H1 (cell line): ENCODE data around the gene RIT2. TPM values are rescaled to one million over a fixed set of nuclear protein-coding genes. Genes with fewer than 3 reads are reported as not detected.

Source experiments
- CTCF ChIA-PET: fragments of 300-600 bp; sonication (Branson Sonifier 250); formaldehyde crosslinking; loops from one replicate; lab custom pipeline; 2021; ENCODE audit not compliant: partially characterized antibody; lab: Charles Lee
- POLR2A ChIA-PET: fragments of 300-600 bp; sonication (Branson Sonifier 250); formaldehyde crosslinking; loops from one replicate; lab custom pipeline; 2021; ENCODE audit warnings: inconsistent platforms; ENCODE audit not compliant: partially characterized antibody; lab: Charles Lee
- DNase-seq, 2 experiments: peaks; one replicate each; pipeline versions ENCODE4 v3.0.0 to v3.0.0-alpha.2; 2010 to 2022; ENCODE audit warnings: low spot score in 2 of 2, low read depth in 1 of 2, mixed read lengths in 1 of 2
- FAIRE-seq: peaks from 2 replicates; lab custom pipeline; 2011; peaks lifted over from hg19 to GRCh38; lab: Jason Lieb, UNC
- H2AFZ ChIP-seq: 2 replicates; pipeline ENCODE4 v1.8.1; 2012; ENCODE audit warnings: low read length, inconsistent platforms
- H2AK5ac ChIP-seq: 2 replicates; pipeline ENCODE4 v1.6.1; 2013; ENCODE audit warnings: low read depth, low read length
- H2BK120ac ChIP-seq: replicated peaks from 2 replicates; pipeline ENCODE3; 2013; ENCODE audit warnings: low read depth, low read length, inconsistent platforms
- H2BK12ac ChIP-seq: 2 replicates; pipeline ENCODE4 v1.6.1; 2013; ENCODE audit warnings: low read depth, low read length
- H2BK15ac ChIP-seq: 2 replicates; pipeline ENCODE4 v1.6.1; 2013; ENCODE audit warnings: low read length
- H2BK20ac ChIP-seq: 2 replicates; pipeline ENCODE4 v1.6.1; 2013; ENCODE audit warnings: low read length
- H2BK5ac ChIP-seq: 2 replicates; pipeline ENCODE4 v1.6.1; 2013; ENCODE audit warnings: low read depth, low read length
- H3K14ac ChIP-seq: 2 replicates; pipeline ENCODE4 v1.6.1; 2013; ENCODE audit warnings: inconsistent platforms; ENCODE audit not compliant: insufficient read length
- H3K18ac ChIP-seq: 2 replicates; pipeline ENCODE4 v1.6.1; 2013; ENCODE audit warnings: low read length; ENCODE audit errors: extremely low read depth
- H3K23ac ChIP-seq: 2 replicates; pipeline ENCODE4 v1.6.1; 2013; ENCODE audit warnings: inconsistent platforms; ENCODE audit not compliant: insufficient read length
- H3K23me2 ChIP-seq: 2 replicates; pipeline ENCODE4 v1.6.1; 2013; ENCODE audit warnings: low read depth, low read length
- H3K27ac ChIP-seq: 2 replicates; pipeline ENCODE4 v1.6.1; 2011; ENCODE audit warnings: low read depth, low read length, inconsistent platforms
- H3K27me3 ChIP-seq, 4 experiments: replicated peaks in 1 of 4; 1 replicate in 1 of 4; 2 replicates in 3 of 4; pipeline versions ENCODE4 v1.6.1 to v1.8.1; 2011 to 2013; ENCODE audit warnings: low read length in 3 of 4, mild to moderate bottlenecking in 3 of 4, inconsistent platforms in 2 of 4, mixed read lengths in 2 of 4, moderate library complexity in 1 of 4; ENCODE audit not compliant: control insufficient read depth in 3 of 4, insufficient read depth in 3 of 4; ENCODE audit errors: extremely low read depth in 1 of 4
- H3K36me3 ChIP-seq, 4 experiments: 2 replicates each; pipeline versions ENCODE4 v1.6.1 to v1.8.1; 2011 to 2013; ENCODE audit warnings: mild to moderate bottlenecking in 4 of 4, low read length in 3 of 4, moderate library complexity in 2 of 4, control low read depth in 1 of 4, inconsistent platforms in 1 of 4; ENCODE audit not compliant: insufficient read depth in 4 of 4, control insufficient read depth in 2 of 4
- H3K4ac ChIP-seq: replicated peaks from 2 replicates; pipeline ENCODE3; 2013; ENCODE audit warnings: low read length, low read depth, mixed read lengths, inconsistent platforms; ENCODE audit not compliant: insufficient read length
- H3K4me1 ChIP-seq, 4 experiments: replicated peaks in 1 of 4; 1 replicate in 1 of 4; 2 replicates in 3 of 4; pipeline versions ENCODE4 v1.6.1 to v1.8.1; 2011 to 2013; ENCODE audit warnings: low read length in 3 of 4, inconsistent platforms in 2 of 4, mixed read lengths in 1 of 4; ENCODE audit not compliant: insufficient read depth in 4 of 4, control insufficient read depth in 3 of 4
- H3K4me2 ChIP-seq, 2 experiments: 2 replicates each; pipeline versions ENCODE4 v1.6.1 to v1.8.1; 2011 to 2013; ENCODE audit warnings: low read depth in 2 of 2, low read length in 2 of 2, control low read depth in 1 of 2, inconsistent platforms in 1 of 2, mild to moderate bottlenecking in 1 of 2; ENCODE audit not compliant: insufficient read depth in 1 of 2
- H3K4me3 ChIP-seq, 4 experiments: fragments of 200-600, 300-600 bp in 1 of 4; sonication (generic), shearing (Covaris generic), sonication (Bioruptor Twin) in 1 of 4; 2 replicates each; pipeline versions ENCODE4 v1.5.1 to v1.8.1; 2011 to 2016; ENCODE audit warnings: low read length in 4 of 4, low read depth in 3 of 4, control low read depth in 2 of 4, inconsistent platforms in 2 of 4, mild to moderate bottlenecking in 2 of 4, mixed read lengths in 1 of 4, moderate library complexity in 1 of 4; ENCODE audit not compliant: insufficient read depth in 2 of 4; ENCODE audit errors: extremely low read depth in 1 of 4
- H3K56ac ChIP-seq: replicated peaks from 2 replicates; pipeline ENCODE3; 2013; ENCODE audit warnings: low read depth, mild to moderate bottlenecking, mixed read lengths, low read length, inconsistent platforms; ENCODE audit not compliant: insufficient read length
- H3K79me1 ChIP-seq: 2 replicates; pipeline ENCODE4 v1.6.1; 2013; ENCODE audit warnings: low read depth, low read length, control low read depth
- H3K79me2 ChIP-seq, 2 experiments: 2 replicates each; pipeline versions ENCODE4 v1.6.1 to v1.8.1; 2012 to 2013; ENCODE audit warnings: low read length in 2 of 2, mild to moderate bottlenecking in 2 of 2, inconsistent platforms in 1 of 2; ENCODE audit not compliant: insufficient read depth in 2 of 2, control insufficient read depth in 1 of 2
- H3K9ac ChIP-seq, 4 experiments: replicated peaks in 1 of 4; 1 replicate in 1 of 4; 2 replicates in 3 of 4; pipeline versions ENCODE4 v1.6.1 to v1.8.1; 2011 to 2013; ENCODE audit warnings: low read depth in 3 of 4, low read length in 3 of 4, control low read depth in 2 of 4, mild to moderate bottlenecking in 2 of 4, moderate library complexity in 2 of 4, inconsistent platforms in 1 of 4; ENCODE audit errors: extremely low read depth in 1 of 4
- H3K9me3 ChIP-seq, 2 experiments: 2 replicates each; pipeline versions ENCODE4 v1.6.1 to v1.8.1; 2012 to 2013; ENCODE audit warnings: mild to moderate bottlenecking in 2 of 2, moderate library complexity in 2 of 2, control low read depth in 1 of 2, inconsistent platforms in 1 of 2, low read depth in 1 of 2, low read length in 1 of 2, mixed read lengths in 1 of 2; ENCODE audit not compliant: insufficient read depth in 2 of 2
- H4K20me1 ChIP-seq, 2 experiments: replicated peaks in 1 of 2; 2 replicates each; pipeline versions ENCODE3 to v1.8.1; 2011 to 2013; ENCODE audit warnings: inconsistent platforms in 2 of 2, low read length in 2 of 2, mild to moderate bottlenecking in 1 of 2; ENCODE audit not compliant: insufficient read depth in 2 of 2, control insufficient read depth in 1 of 2
- H4K5ac ChIP-seq: 2 replicates; pipeline ENCODE4 v1.6.1; 2013; ENCODE audit warnings: low read length, low read depth, mixed read lengths, inconsistent platforms; ENCODE audit not compliant: insufficient read length
- H4K8ac ChIP-seq: 2 replicates; pipeline ENCODE4 v1.8.0; 2013; ENCODE audit warnings: mild to moderate bottlenecking, moderate library complexity, low read length, inconsistent platforms; ENCODE audit not compliant: insufficient read depth; ENCODE audit errors: extremely low read depth
- H4K91ac ChIP-seq: replicated peaks from 2 replicates; pipeline ENCODE3; 2013; ENCODE audit warnings: low read length, mixed read lengths, inconsistent platforms; ENCODE audit not compliant: insufficient read length
- BCL11A ChIP-seq, 2 experiments: IDR thresholded peaks; one replicate each; pipeline ENCODE4 v1.6.1; 2011; ENCODE audit warnings: low read depth in 2 of 2, low read length in 2 of 2, mild to moderate bottlenecking in 2 of 2
- BRCA1 ChIP-seq: IDR thresholded peaks from 2 replicates; pipeline ENCODE4 v1.6.1; 2012; ENCODE audit warnings: low read depth, low read length, improper control_type of control experiment
- CBX8 ChIP-seq: fragments of 300-800, 300-1000 bp; sonication (generic); IDR thresholded peaks from 2 replicates; pipeline ENCODE4 v1.7.1; 2016; ENCODE audit warnings: low read depth, low read length, borderline replicate concordance
- CHD1 ChIP-seq: IDR thresholded peaks from 2 replicates; pipeline ENCODE4 v1.6.1; 2012; ENCODE audit warnings: low read depth, low read length, improper control_type of control experiment
- GTF2F1 ChIP-seq: IDR thresholded peaks from 2 replicates; pipeline ENCODE4 v1.6.1; 2012; ENCODE audit warnings: low read depth, low read length, improper control_type of control experiment, borderline replicate concordance
- JUND ChIP-seq: IDR thresholded peaks from 2 replicates; pipeline ENCODE4 v1.6.1; 2011; ENCODE audit warnings: mild to moderate bottlenecking, improper control_type of control experiment, low read length
- KDM4A ChIP-seq: IDR thresholded peaks from one replicate; pipeline ENCODE4 v1.7.1; 2012; ENCODE audit warnings: low read depth, mild to moderate bottlenecking, moderate library complexity, low read length, inconsistent platforms; ENCODE audit not compliant: severe bottlenecking
- POU5F1 ChIP-seq: IDR thresholded peaks from 2 replicates; pipeline ENCODE4 v1.6.1; 2011; ENCODE audit warnings: low read depth, mild to moderate bottlenecking, low read length, moderate library complexity
- RAD21 ChIP-seq, 2 experiments: IDR thresholded peaks in 1 of 2; conservative IDR thresholded peaks in 1 of 2; 2 replicates each; pipeline ENCODE4 v1.6.1; 2011; ENCODE audit warnings: low read depth in 2 of 2, low read length in 2 of 2, improper control_type of control experiment in 1 of 2, inconsistent platforms in 1 of 2, mild to moderate bottlenecking in 1 of 2, moderate library complexity in 1 of 2
- RBBP5 ChIP-seq: IDR thresholded peaks from 2 replicates; pipeline ENCODE4 v1.7.1; 2012; ENCODE audit warnings: low read depth, mild to moderate bottlenecking, inconsistent platforms, low read length, moderate library complexity, borderline replicate concordance
- RFX5 ChIP-seq: IDR thresholded peaks from 2 replicates; pipeline ENCODE4 v1.6.1; 2011; ENCODE audit warnings: low read depth, low read length, improper control_type of control experiment, borderline replicate concordance
- SIRT6 ChIP-seq: IDR thresholded peaks from one replicate; pipeline ENCODE4 v1.7.1; 2012; ENCODE audit warnings: low read length, inconsistent platforms
- SP2 ChIP-seq: IDR thresholded peaks from 2 replicates; pipeline ENCODE4 v1.6.1; 2012; ENCODE audit warnings: mild to moderate bottlenecking, low read length, inconsistent platforms
- TAF7 ChIP-seq: optimal IDR thresholded peaks from 2 replicates; pipeline ENCODE3; 2011; ENCODE audit warnings: low read depth, mild to moderate bottlenecking, inconsistent platforms, low read length, moderate library complexity, borderline replicate concordance
- TEAD4 ChIP-seq: IDR thresholded peaks from 2 replicates; pipeline ENCODE4 v1.6.1; 2012; ENCODE audit warnings: low read depth, low read length, inconsistent platforms, mixed read lengths
- WGBS, 2 experiments: shearing (Covaris generic) in 1 of 2; methylation state at CpG; one replicate each; pipeline versions ENCODE4 v1.1.6 to v1.1.7; 2013 to 2015; ENCODE audit warnings: low lambda C conversion rate in 2 of 2, mixed read lengths in 2 of 2, inconsistent platforms in 1 of 2, low coverage in 1 of 2, missing lambda C conversion rate in 1 of 2; ENCODE audit not compliant: insufficient replicate concordance in 2 of 2, insufficient coverage in 1 of 2, insufficient read length in 1 of 2; ENCODE audit errors: extremely low coverage in 1 of 2, missing lambda C conversion rate in 1 of 2; 5-methylcytosine and 5-hydroxymethylcytosine counted together
- polyA plus RNA-seq, 7 experiments: library from polyadenylated mRNA; depleted of rRNA in 3 of 7; stranded (reverse) in 5 of 7; unstranded in 2 of 7; fragments of >200 nt in 5 of 7; fragments of 200-250 nt in 2 of 7; gene quantifications; 1 replicate in 5 of 7; 2 replicates in 1 of 7; 4 replicates in 1 of 7; pipeline versions ENCODE4 v1.2.1 to v1.2.3, GENCODE V29; 2011 to 2013; ENCODE audit warnings: missing spikeins in 2 of 7, mixed read lengths in 2 of 7
- total RNA-seq: library from RNA; stranded (reverse); fragmentation: NEBNext Ultra II Directional; extraction: Animal tissue kit (Norgen Biotek cat#: 25700); gene quantifications from 2 replicates; pipeline ENCODE4 v1.2.1, GENCODE V29; 2021

RIT2 gene
- total and polyA plus RNA-seq, 2 of the 8 experiments (the other 6 are each of a cell fraction or from before 2014, with no cell fraction given), result 0.67 to 3.2 TPM

- Histone ChIP-seq H2BK120ac (no peak overlapping the region), H3K36me3 (no peaks in the 10 kb centered on the region), H4K5ac (no peak overlapping the region), H3K56ac (no peak overlapping the region), H3K14ac (no peak overlapping the region), H2AFZ (0 out of 2 replicates have a peak overlapping the region, but pooled peaks have one; percentile 57), H3K4me2 (no peak overlapping the region), H3K79me2 (no peaks in the 10 kb centered on the region), H3K27ac (no peak overlapping the region), H3K9me3 (no peaks in the 10 kb centered on the region), H4K8ac (no peak overlapping the region), H4K91ac (no peak overlapping the region), H3K27me3 (no peaks in the 10 kb centered on the region), H2BK15ac (no peak overlapping the region), H4K20me1 (no peaks in the 10 kb centered on the region), H3K23ac (no peak overlapping the region), H3K9ac (no peak overlapping the region), H3K4me1 (peaks cover 0 to 6% (median 4%) of the 10 kb centered on the region in 4 experiments; a peak in 5 of 7 replicates), H3K23me2 (no peaks in the 10 kb centered on the region), H3K4ac (no peak overlapping the region), H2AK5ac (no peak overlapping the region), H2BK20ac (no peak overlapping the region), H2BK5ac (no peak overlapping the region), H2BK12ac (no peak overlapping the region), H3K18ac (no peak overlapping the region), H3K4me3 (no peak overlapping the region), H3K79me1 (no peaks in the 10 kb centered on the region)
- WGBS, 2 experiments, result 83% methylated on average over 3 of the region's 3 CpGs; no CpG with 5 or more reads in 1 of the 2 experiments
- CTCF ChIA-PET, result interaction anchor here (0.6 kb wide), 2 partner anchors 54 to 58 kb away, joined by 3 to 5 read pairs; no protein-coding TSS in a partner anchor
- no peak for FAIRE-seq
- DNase-seq, result no peak
- TF ChIP-seq TAF7 (no peak), TEAD4 (no peak), CBX8 (no peak), POU5F1 (no peak), BRCA1 (no peak), SP2 (no peak), BCL11A (IDR thresholded peaks at IDR 0.05; ENCODE audit: low read depth in 2 of 2, low read length in 2 of 2) (no peak), KDM4A (no peak), RBBP5 (no peak), SIRT6 (no peak), RFX5 (no peak), RAD21 (IDR thresholded peaks at IDR 0.05 in 1 of 2, conservative IDR thresholded peaks at IDR 0.05 in 1 of 2; ENCODE audit: low read depth in 2 of 2, low read length in 2 of 2) (no peak), GTF2F1 (no peak), JUND (no peak), CHD1 (no peak)
- POLR2A ChIA-PET, result no interaction called here
Measured at GRCh38 chr18:43080671-43081070, 34.8 kb downstream of the RIT2 start.
